ENCODE results near the gene MIPOL1.

- TF ChIP-seq CTCF (conservative IDR thresholded peaks at IDR 0.05; ENCODE audit: low read depth, low read length) (no peak), CHD1 (IDR thresholded peaks at IDR 0.05; ENCODE audit: low read depth, low read length) (no peak), POLR2A (IDR thresholded peaks at IDR 0.05; ENCODE audit: low read depth, low read length) (no peak), RAD21 (IDR thresholded peaks at IDR 0.05; ENCODE audit: low read length) (no peak), FOS (IDR thresholded peaks at IDR 0.05; ENCODE audit: low read depth, low read length) (no peak), MAFK (IDR thresholded peaks at IDR 0.05; ENCODE audit: low read depth, low read length) (no peak), USF2 (IDR thresholded peaks at IDR 0.05; ENCODE audit: low read depth, low read length) (no peak), ELK1 (IDR thresholded peaks at IDR 0.05; ENCODE audit: borderline replicate concordance, low read depth, low read length) (no peak), SMC3 (IDR thresholded peaks at IDR 0.05; ENCODE audit: low read depth, low read length) (no peak), CEBPB (IDR thresholded peaks at IDR 0.05; ENCODE audit: low read depth, low read length) (no peak), MAZ (IDR thresholded peaks at IDR 0.05; ENCODE audit: borderline replicate concordance, low read depth, low read length) (no peak), RFX5 (IDR thresholded peaks at IDR 0.05; ENCODE audit: low read depth, low read length) (no peak)
These were observed 31.9 kb upstream of the MIPOL1 start for GRCh38 chr14:37165794-37166193.
